HG03354 (cell line): ENCODE results near the gene PAK4.

Experiments
- ATAC-seq: cut with Tn5 transposase; IDR thresholded peaks from one replicate; pipeline ENCODE4 v1.9.1; 2021; ENCODE audit warnings: mild to moderate bottlenecking; ENCODE audit not compliant: unreplicated experiment, poor library complexity, severe bottlenecking

Gene PAK4

DNA sequence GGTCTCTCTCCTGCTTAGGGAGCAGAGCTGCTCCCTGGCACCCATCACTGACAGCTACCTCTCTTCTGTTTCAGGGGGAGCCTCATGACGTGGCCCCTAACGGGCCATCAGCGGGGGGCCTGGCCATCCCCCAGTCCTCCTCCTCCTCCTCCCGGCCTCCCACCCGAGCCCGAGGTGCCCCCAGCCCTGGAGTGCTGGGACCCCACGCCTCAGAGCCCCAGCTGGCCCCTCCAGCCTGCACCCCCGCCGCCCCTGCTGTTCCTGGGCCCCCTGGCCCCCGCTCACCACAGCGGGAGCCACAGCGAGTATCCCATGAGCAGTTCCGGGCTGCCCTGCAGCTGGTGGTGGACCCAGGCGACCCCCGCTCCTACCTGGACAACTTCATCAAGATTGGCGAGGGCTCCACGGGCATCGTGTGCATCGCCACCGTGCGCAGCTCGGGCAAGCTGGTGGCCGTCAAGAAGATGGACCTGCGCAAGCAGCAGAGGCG is 48.0 kb downstream of the PAK4 start:
- ATAC-seq, result no peak

DNA sequence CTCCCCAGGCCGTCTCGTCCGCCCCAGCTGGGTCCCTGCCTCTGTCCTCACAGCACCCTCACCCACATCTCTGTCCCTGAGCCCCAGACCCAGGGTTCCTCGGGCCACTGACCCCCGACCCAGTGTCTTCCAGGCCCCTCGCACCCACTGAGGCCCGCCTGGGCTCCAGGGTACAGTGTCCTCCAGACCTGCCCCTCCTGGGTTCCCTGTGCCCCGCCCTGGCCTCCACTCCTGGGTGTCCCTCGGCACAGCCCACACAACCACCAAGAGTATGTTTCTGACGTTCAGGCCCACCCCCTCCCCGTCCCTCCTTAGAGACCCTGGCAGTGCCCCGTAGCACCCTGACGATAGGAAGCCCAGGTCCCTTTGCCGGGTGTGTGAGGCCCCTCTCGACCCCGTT is 48.6 kb downstream of the PAK4 start:
- ATAC-seq, result no peak

DNA sequence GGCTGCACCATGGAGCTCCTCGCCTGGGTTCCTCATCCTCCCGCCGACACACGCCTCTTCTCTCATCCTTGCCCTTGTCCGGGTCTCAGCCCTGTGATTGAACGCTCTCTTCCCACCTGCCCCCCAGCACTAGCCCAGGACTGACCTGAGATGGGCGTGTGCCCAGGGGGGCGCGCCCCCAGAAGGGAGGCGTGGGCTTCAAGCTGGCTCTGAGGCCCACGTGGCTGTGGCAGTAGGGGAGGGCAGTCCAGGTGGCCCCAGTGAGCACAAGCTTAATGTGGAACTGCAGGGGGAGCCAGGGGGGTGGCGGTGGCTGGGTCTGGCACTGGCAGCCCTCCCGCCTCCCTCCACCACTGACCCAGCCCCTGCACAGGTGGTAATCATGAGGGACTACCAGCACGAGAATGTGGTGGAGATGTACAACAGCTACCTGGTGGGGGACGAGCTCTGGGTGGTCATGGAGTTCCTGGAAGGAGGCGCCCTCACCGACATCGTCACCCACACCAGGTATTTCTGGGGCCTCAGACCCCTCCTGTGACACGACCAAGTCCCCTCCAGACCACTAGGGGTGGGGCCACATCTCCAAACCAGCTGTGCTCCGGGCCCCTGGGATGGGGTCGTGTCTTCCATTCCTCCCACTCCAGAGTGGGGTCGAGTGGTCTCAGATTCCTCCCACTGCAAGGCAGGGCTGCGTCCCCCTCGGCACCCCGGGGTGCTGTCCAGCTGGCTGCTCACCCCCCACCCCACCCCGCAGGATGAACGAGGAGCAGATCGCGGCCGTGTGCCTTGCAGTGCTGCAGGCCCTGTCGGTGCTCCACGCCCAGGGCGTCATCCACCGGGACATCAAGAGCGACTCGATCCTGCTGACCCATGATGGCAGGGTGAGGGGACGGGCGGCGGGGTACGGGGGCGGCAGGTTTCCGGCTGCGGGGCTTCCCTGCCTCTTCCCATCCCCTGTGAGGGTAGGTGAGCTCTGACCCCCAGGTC is 49.3 kb downstream of the PAK4 start:
- ATAC-seq, result no peak

DNA sequence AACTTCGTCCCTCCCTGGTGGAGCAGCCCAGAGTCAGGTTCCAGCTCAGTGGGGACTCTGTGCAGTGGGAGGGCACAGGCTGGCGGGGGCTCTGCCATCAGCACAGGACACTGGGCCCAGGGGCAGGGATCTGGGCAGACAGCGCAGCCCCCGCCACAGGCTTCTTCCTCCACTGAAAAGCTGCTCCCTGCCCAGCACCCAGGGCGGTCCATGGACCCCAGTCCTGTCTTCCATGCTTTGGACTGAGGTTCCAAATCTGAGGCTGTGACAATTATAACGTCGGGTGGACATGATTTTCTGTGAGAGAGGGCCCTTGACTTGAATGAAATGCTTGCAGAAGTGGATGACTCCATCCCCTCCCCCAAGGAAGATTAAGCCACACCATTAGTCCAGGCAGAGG is 50.0 kb downstream of the PAK4 start:
- no peak for ATAC-seq

GRCh38 chr19:39177110-39177699 is 51.6 kb downstream of the PAK4 start:
- no peak for ATAC-seq

DNA sequence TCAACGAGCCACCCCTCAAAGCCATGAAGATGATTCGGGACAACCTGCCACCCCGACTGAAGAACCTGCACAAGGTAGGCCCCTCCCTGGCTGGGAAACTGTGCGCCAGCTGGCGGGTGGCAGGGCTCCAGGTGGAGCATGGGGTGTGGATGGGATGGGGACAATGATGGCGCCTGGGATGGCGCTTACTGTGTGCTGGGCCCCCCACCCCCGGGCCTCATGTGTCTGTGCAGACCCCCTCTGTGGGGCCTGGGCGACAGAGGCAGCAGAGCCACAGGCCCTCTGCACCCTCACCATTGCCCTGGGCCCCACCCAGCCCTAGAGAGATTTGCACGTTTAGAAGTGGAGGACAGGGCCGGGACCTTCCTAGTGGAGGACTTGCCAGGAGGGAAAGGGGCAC is 52.1 kb downstream of the PAK4 start:
- no peak for ATAC-seq

DNA sequence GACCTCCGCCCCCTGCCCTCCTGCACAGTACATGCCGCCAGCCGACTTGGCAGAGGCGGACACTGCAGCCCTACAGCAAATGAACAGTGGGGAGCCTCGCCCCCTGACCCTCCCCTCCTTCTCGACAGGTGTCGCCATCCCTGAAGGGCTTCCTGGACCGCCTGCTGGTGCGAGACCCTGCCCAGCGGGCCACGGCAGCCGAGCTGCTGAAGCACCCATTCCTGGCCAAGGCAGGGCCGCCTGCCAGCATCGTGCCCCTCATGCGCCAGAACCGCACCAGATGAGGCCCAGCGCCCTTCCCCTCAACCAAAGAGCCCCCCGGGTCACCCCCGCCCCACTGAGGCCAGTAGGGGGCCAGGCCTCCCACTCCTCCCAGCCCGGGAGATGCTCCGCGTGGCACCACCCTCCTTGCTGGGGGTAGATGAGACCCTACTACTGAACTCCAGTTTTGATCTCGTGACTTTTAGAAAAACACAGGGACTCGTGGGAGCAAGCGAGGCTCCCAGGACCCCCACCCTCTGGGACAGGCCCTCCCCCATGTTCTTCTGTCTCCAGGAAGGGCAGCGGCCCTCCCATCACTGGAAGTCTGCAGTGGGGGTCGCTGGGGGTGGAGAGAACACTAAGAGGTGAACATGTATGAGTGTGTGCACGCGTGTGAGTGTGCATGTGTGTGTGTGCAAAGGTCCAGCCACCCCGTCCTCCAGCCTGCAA is 52.9 kb downstream of the PAK4 start:
- ATAC-seq, result no peak

DNA sequence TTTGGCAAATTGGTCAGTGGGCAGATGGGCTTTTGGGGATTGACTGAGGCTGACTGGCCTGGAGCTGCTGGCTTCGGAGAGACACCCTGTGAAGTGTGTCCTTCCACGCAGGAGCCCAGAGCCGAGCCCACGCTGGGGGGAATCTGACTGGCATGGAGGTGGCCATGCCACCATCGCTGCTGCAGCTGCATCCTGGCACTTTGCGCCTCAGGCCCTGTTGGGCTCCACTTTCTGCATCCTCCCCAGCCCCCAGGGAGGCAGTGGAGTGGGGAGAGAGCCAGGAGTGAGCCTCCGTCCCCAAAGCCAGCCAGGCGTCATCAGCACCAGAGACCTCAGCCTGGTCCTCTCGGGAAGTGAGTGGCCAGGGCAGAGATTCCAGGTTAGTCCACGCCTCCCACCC is 54.2 kb downstream of the PAK4 start:
- no peak for ATAC-seq

DNA sequence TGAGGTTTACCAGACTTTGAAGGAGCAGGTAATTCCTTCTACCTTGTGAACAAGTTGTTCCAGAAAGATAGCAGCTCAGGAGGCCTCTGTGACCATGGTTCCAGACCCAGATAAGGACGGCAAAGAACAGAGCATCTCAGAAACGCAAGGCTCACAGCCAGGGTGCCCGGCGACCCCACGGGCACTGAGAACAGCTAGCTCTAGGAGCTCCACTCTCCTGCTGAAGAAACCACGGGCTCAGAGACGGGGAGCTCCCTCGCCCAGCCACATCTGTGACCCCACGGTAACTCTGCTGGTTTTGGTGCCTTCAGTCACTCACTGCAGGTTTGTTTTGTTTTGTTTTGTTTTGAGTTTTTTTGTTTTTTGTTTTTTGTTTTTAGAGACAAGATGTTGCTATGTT is 55.2 kb downstream of the PAK4 start:
- ATAC-seq, result no peak

DNA sequence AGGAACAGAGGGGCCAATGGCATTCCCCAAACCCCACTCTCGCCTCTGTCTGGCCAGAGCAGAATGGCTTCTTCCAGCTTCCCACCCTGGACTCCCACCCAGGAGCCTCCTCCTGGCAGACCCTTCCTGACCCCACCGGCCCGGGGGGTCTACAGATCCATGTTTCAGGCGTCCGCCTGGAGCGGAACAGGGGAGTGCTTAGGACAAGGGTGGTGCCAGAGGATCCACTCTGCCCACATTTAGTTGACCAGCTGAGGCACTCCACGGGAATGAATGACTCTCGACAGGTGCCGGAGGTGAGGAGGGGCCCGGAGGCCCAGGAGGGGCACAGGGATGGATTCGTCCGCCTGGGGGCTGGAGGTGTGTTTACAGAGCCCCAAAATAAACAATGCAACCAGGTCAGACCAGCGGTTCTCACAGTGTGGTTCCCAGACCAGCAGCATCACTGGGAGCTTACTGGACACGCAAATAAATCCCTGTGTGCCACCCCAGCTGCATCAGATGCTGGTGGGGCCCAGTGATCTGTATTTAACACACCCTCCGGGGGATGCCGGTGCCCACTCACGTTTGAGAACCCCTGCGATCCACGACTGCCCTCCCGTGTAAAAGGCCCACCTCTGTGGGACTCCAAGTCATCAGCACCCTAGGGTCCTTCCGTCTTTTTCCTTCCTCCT is 56.1 kb downstream of the PAK4 start:
- ATAC-seq, result no peak

DNA sequence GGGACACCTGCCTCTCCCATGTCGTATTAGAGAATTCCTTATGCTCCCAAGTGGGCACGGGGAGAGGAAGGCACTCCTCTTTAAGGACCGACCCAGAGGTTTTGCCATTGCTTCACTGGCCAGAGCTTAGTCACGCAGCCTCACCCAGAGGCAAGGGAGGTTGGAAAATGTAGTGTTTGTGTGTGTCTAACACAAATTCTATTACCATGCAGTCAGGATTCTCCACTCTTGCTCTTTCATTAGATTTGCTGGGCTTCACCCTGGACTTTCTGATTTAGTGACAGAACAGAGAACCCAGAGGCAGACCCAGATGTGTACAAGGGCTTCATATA is 56.6 kb downstream of the PAK4 start:
- ATAC-seq, result no peak

DNA sequence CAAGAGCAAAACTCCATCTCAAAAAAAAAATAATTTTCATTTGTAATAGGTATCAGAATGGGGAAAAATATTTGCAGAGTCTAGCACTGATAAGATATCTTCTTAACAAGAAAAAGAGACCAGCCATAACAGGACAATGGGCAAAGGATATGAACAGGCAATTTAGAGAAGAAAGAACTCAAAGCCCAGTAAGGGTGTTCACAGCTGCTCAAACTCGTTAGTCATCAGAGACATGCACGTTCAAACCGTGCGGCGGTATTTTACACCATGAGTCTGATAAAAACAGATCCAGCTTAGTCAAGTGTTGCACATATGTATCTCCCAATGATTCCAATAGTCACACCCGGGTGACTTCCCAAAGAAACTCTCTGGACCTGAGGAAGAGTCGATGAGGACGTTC is 57.5 kb downstream of the PAK4 start:
- ATAC-seq, result no peak

DNA sequence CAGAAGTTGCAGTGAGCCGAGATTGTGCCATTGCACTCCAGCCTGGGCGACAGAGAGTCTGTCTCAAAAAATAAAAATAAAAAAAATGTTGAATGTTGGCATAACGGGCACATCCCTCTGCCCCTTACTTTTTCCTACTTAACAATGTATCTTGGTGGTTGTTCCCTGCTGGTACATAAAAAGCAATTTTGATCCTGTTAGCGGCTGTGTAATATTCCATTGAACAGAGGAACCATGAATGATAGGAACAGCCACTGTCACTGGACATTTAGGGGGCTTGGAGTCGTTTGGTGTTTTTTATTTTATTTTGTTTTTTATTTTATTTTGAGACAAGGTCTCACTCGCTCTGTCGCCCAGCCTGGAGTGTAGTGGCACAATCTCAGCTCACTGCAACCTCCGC is 60.8 kb downstream of the PAK4 start:
- no peak for ATAC-seq

GRCh38 chr19:39187552-39187943 is 62.0 kb downstream of the PAK4 start:
- ATAC-seq, result no peak

DNA sequence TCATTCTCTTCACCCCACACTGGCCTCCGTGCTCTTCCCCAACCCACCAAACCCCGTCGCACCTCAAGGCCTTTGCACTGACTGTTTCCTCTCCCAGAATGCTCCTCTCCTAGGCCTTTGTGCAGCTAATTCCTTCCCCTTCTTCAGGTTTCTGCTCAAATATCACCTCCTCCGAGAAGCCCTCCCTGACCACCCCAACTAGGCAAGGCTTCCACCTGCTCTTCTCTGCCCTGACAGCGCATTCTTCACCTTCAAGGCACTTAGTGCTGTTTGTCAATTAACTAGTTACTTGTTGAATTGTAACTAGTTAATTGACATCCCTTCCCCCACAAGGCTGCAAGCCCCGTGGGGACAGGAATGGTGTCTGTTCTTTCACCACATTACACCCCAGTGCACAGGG is 63.4 kb downstream of the PAK4 start:
- no peak for ATAC-seq

DNA sequence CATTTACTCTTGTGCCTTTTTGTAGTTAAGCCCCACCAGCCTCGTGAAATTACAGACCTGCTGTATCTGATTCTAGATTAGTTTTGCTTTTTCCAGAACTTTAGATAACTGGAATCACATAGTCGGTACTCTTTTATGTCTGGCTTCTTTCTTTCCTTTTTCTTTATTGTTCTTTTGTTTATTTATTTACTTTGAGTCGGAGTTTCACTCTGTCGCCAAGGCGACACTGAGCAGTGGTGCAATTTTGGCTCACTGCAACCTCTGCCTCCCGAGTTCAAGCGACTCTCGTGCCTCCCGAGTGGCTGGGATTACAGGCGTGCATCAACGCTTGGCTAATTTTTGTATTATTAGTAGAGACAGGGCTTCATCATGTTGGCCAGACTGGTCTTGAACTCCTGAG is 65.2 kb downstream of the PAK4 start:
- ATAC-seq, result no peak

- ATAC-seq, result no peak
These were observed 67.3 kb downstream of the PAK4 start for GRCh38 chr19:39192846-39193245.

- no peak for ATAC-seq
These were observed 68.2 kb downstream of the PAK4 start for GRCh38 chr19:39193803-39194202.

GRCh38 chr19:39194832-39195542 is 69.4 kb downstream of the PAK4 start:
- ATAC-seq, result no peak

DNA sequence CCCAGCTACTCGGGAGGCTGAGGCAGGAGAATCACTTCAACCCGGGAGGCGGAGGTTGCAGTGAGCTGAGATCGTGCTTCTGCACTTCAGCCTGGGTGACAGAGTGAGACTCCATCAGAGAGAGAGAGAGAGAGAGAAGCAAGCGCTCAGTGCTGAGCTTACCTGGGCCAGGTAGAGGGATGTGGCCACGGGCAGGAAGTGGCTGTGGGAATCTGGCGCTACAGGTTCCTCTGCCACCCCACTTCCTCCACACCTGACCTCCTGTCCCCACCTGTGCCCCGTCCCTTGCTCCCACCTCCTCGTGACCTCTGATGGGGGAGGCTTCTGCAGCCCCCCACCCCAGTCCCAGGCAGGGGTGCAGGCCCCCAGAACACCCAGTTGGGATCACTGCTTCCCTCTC is 70.2 kb downstream of the PAK4 start:
- no peak for ATAC-seq
